ENCODE measurements around the gene LNP1. TPM values are rescaled to one million over a fixed set of nuclear protein-coding genes. Genes with fewer than 3 reads are reported as not detected.

The LNP1 gene
- total RNA-seq, 4 donors from 2014 or later = 0.27 to 2.2 (median 0.40) TPM; not detected in 1

GRCh38 chr3:100411091-100411982, 10.0 kb downstream of the LNP1 start:
- Histone ChIP-seq H3K9me3 (peaks cover 0 to 9% of the 10 kb centered on the region in 2 donors), H3K27me3 (no peaks in the 10 kb centered on the region), H3K36me3 (peaks cover 0 to 11% (median 0%) of the 10 kb centered on the region in 4 donors), H3K4me3 (no peak overlapping the region), H3K4me1 (peaks cover 0 to 5% (median 0%) of the 10 kb centered on the region in 4 donors), H3K27ac (no peak overlapping the region)
- no peak for DNase-seq
- WGBS, 2 donors (ENCODE audit: low coverage in 1 of 2) = 97 to 100% methylated on average over 2 of the region's 2 CpGs
- TF ChIP-seq EP300 (IDR thresholded peaks at IDR 0.05; ENCODE audit: low read depth) = no peak
- TF ChIP-seq POLR2A (IDR thresholded peaks at IDR 0.05) = no peak
- no peak for TF ChIP-seq POLR2AphosphoS5 (IDR thresholded peaks at IDR 0.05)
- TF ChIP-seq CTCF (IDR thresholded peaks at IDR 0.05) = no peak
- intact Hi-C loops (cut with DNase I; ENCODE audit: low total_unique reads) = no loop called here
- in situ Hi-C loops (cut with MboI; ENCODE audit: low pct_ligation_motif_present in 1 of 4, low pct_unique_long_range_greater_than_20kb in 1 of 4, low sequenced_read_pairs in 3 of 4) = no loop called here

GRCh38 chr3:100412912-100413590, 11.7 kb downstream of the LNP1 start:
- Histone ChIP-seq H3K27ac (no peak overlapping the region), H3K27me3 (no peaks in the 10 kb centered on the region), H3K9me3 (no peaks in the 10 kb centered on the region), H3K36me3 (no peaks in the 10 kb centered on the region), H3K4me3 (no peak overlapping the region), H3K4me1 (peaks cover 0 to 5% (median 0%) of the 10 kb centered on the region in 4 donors)
- intact Hi-C loops (cut with DNase I; ENCODE audit: low total_unique reads) (no loop called here), in situ Hi-C loops (cut with MboI; ENCODE audit: low pct_ligation_motif_present in 1 of 4, low pct_unique_long_range_greater_than_20kb in 1 of 4, low sequenced_read_pairs in 3 of 4) (no loop called here)
- 93 to 94% methylated on average over 2 to 4 of the region's 4 CpGs for WGBS, 2 donors (ENCODE audit: low coverage in 1 of 2)
- DNase-seq = no peak
- TF ChIP-seq EP300 (IDR thresholded peaks at IDR 0.05; ENCODE audit: low read depth) (no peak), CTCF (IDR thresholded peaks at IDR 0.05) (no peak), POLR2A (IDR thresholded peaks at IDR 0.05) (no peak), POLR2AphosphoS5 (IDR thresholded peaks at IDR 0.05) (no peak)

GRCh38 chr3:100413613-100414012, 12.3 kb downstream of the LNP1 start:
- intact Hi-C loops (cut with DNase I; ENCODE audit: low total_unique reads) (no loop called here), in situ Hi-C loops (cut with MboI; ENCODE audit: low pct_ligation_motif_present in 1 of 4, low pct_unique_long_range_greater_than_20kb in 1 of 4, low sequenced_read_pairs in 3 of 4) (no loop called here)
- DNase-seq = no peak
- Histone ChIP-seq H3K27me3 (no peaks in the 10 kb centered on the region), H3K4me1 (peaks cover 0 to 5% (median 0%) of the 10 kb centered on the region in 4 donors), H3K27ac (no peak overlapping the region), H3K36me3 (no peaks in the 10 kb centered on the region), H3K4me3 (no peak overlapping the region), H3K9me3 (no peaks in the 10 kb centered on the region)
- WGBS, 2 donors (ENCODE audit: low coverage in 1 of 2) = 94 to 100% methylated on average over 1 to 2 of the region's 2 CpGs
- TF ChIP-seq CTCF (IDR thresholded peaks at IDR 0.05) (no peak), POLR2AphosphoS5 (IDR thresholded peaks at IDR 0.05) (no peak), EP300 (IDR thresholded peaks at IDR 0.05; ENCODE audit: low read depth) (no peak), POLR2A (IDR thresholded peaks at IDR 0.05) (no peak)

GRCh38 chr3:100416176-100416575, 14.8 kb downstream of the LNP1 start:
- in situ Hi-C loops (cut with MboI; ENCODE audit: low pct_ligation_motif_present in 1 of 4, low pct_unique_long_range_greater_than_20kb in 1 of 4, low sequenced_read_pairs in 3 of 4) (no loop called here), intact Hi-C loops (cut with DNase I; ENCODE audit: low total_unique reads) (loop anchor here (5.0 kb wide), 1 partner anchor 609 kb away; no protein-coding TSS in a partner anchor)
- no peaks in the 10 kb centered on the region for H3K36me3 ChIP-seq
- no peak overlapping the region for H3K27ac ChIP-seq
- no peaks in the 10 kb centered on the region for H3K27me3 ChIP-seq
- no peak overlapping the region for H3K4me3 ChIP-seq
- no peak for DNase-seq
- TF ChIP-seq POLR2A (IDR thresholded peaks at IDR 0.05) (no peak), CTCF (IDR thresholded peaks at IDR 0.05) (no peak), POLR2AphosphoS5 (IDR thresholded peaks at IDR 0.05) (no peak), EP300 (IDR thresholded peaks at IDR 0.05; ENCODE audit: low read depth) (no peak)
- no peaks in the 10 kb centered on the region for H3K9me3 ChIP-seq
- H3K4me1 ChIP-seq = peaks cover 0 to 5% (median 0%) of the 10 kb centered on the region in 4 donors
